HG02588 (cell line): ENCODE data around the gene PJVK.
"Not testable (repeated sequence)": the region's sequence is repeated elsewhere in the genome, so short reads cannot be mapped to it uniquely, and the experiment has no call there.

Experiments used
- ATAC-seq: cut with Tn5 transposase; IDR thresholded peaks from one replicate; pipeline ENCODE4 v1.9.1; 2021; ENCODE audit warnings: mild to moderate bottlenecking, moderate library complexity; ENCODE audit not compliant: unreplicated experiment

Gene PJVK

GRCh38 chr2:178450774-178451525, at the start of gene PJVK, which contains the start of gene PRKRA:
TSS of gene PJVK (plus strand) at chr2:178451378. CDS start at chr2:178453410, 2,032 bp downstream.
TSS of gene PRKRA (minus strand) at chr2:178451175. CDS start at chr2:178451030, 145 bp downstream.
- ATAC-seq: peak; percentile 85

DNA sequence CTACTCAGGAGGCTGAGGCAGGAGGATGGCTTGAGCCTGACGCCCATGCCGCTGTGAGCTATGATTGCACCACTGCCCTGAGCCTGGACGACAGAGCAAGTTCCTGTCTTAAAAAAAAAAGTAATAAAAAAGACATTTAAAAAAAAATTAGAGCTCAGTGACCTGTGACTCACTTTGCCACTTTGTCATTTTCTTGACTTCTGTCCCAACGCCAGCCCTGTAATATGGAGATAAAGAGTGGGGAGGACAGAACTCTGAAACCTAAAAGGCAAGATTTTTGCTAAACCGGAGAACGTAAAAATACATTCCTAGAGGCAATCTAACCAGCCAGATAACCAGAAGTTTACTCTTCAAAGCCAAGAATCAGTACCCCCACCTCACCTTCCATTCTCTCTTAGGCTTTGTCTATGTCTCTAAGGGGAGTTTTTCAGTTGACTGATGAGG, 49.2 kb upstream of the PJVK start:
- ATAC-seq: no peak

DNA sequence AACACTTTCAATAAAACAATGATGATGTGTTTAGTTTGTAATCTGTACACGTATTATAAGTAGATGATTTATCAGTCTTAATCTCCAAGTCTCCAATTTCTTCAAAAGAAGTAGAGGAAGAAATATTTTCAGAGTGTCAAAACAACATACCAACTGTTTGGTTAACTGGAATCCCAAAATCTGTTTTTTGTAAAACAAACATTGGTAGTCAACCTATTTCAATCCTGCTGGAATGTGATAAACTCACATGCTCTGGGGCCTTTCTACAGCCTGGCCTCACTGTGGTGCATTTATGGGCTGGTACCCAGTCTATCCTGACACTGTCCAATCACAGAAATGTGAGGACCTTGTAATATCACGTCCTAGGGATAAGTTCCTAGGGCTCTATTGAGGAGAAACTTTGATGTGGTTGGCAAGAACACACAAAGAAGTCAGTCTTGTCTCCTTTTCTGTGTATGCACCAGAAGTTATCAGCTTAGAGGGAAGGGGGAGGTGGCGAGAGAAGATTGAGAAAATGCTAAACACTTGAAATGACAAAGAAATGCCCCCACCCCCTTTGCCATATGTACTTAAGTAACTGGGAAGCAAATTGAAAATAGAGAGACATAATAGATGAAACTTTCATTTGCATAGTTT, 47.4 kb upstream of the PJVK start:
- ATAC-seq: peak; percentile 48

GRCh38 chr2:178404368-178404767, 46.8 kb upstream of the PJVK start:
- peak; percentile 100 for ATAC-seq

DNA sequence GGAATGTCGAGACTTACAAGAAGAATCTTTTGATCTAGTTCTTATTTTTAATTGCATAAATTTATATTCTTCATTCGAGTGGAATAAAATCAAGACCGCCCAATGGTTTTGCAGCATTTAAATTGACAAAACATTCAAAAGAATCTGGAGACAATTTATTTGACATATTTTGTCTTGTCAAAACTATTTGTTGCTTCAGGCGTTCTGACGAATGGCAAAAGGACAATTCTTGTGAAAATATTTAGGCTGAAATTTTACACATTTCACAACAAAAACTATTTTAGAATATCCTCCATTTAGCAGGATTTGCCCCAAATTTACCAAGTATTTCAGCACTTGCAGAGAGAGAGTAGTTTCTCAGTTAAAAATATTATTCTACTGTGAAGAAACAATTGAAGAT, 41.9 kb upstream of the PJVK start:
- no peak for ATAC-seq

- no peak for ATAC-seq
These were observed 39.1 kb upstream of the PJVK start for GRCh38 chr2:178412047-178412446.

- ATAC-seq: not testable (repeated sequence)
These were observed 38.7 kb upstream of the PJVK start for GRCh38 chr2:178412453-178412852.

- peak; percentile 81 for ATAC-seq
These were observed 37.5 kb upstream of the PJVK start for GRCh38 chr2:178413472-178414265.

DNA sequence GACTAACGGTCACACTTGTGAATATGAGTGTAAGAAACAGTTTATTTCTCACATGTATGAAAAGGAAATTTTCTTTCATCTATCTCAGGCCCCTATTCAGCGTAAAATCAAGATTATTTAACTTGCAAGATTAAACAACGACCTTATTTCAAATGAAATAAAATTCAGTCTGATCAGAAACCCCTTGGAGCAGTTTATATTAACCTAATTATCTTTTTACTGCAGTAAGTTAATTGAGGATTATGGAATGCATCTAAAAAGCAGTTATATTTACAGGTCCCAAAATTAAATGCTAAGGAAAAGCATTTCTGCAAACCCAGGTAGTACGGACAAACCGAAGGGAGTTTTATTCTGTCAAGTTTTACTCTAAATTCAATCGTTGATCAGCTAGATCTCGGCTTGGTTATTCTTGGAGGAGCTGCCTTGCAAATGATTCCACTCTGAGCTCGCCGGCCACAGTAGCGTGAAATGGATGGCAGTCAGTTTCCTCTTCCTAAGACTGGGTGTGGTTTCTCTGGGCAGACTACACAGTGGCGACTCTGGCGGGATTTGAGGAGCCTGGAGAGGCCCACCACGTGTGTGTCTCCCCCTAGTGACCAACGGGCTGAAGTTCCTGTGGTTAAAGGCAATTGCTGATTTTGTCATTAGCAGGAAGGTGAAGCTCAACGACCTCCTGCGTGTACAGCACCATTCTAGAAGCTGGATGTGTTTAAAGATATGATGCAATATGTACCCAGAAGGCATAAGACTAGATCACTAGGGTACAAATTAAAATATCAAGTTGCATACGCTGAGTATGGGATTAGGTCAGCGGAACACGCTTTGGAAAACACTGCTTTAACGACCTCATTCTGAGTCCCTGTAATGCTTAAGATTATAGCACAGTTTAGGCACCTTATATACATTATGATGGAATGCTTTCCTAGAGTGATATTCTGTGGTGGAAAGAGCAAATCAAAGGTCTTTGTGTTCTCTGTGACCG, 36.6 kb upstream of the PJVK start:
- ATAC-seq: peak; percentile 78

DNA sequence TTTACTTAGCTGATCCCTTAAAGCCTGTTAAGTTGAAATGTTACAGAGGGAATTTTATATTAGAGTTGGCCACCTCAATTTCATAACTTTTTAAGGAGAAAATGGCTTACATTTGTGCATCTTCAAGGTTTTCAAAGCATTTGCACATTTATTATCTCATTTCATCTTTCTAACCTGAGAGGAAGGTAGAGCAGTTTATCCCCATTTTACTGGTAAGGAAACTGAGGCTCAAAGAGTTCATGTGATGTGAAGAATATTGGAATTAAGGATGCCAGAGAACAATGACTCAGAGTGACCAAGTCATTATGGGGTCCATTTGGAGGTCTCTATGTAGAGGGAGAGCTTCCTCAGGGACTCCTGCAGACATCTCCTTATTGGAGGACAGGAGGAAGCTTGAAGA, 35.2 kb upstream of the PJVK start:
- ATAC-seq: no peak

DNA sequence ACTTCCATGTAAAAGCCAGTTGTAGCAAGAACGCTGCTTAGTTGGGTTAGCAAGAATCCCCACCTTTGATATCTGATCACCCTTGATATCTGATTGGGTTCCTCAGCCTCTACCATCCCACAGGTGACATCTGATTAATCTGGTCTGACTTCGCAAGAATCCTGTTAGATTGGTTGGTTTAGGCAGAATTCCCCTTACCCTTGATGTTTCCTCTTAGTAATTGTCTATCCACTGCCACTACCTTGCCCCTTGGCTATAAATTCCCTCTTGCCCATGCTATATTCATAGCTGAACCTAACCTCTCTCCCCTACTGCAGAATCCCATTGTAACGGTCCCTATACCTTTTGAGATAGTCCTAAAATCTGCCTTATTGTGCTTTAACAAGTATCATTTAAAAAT, 33.3 kb upstream of the PJVK start:
- ATAC-seq: no peak

- no peak for ATAC-seq
These were observed 32.8 kb upstream of the PJVK start for GRCh38 chr2:178418426-178418825.

GRCh38 chr2:178419123-178419522, 32.1 kb upstream of the PJVK start:
- ATAC-seq: no peak

- ATAC-seq: no peak
These were observed 30.6 kb upstream of the PJVK start for GRCh38 chr2:178420463-178420999.

DNA sequence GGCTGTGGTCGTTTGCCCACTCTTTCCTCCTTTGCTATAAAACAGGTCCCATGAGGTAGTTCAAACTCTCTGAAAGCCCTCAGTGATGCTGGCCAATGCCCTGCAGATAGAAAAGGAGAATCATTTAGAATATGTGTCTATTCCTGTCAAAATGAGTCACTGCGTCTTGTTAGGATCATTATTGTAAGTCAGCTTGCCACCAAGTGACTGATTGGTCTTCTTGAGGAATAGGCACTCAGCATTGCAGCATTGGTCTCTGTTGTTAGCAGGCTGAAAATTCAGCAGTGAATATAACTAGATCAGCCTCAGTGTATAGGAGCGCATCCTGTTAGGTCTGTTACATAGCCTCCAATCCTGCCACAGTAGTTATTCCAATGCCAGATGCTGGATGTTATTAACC, 29.1 kb upstream of the PJVK start:
- ATAC-seq: no peak

- ATAC-seq: not testable (repeated sequence)
These were observed 27.4 kb upstream of the PJVK start for GRCh38 chr2:178423746-178424145.

- no peak for ATAC-seq
These were observed 25.8 kb upstream of the PJVK start for GRCh38 chr2:178425255-178425827.

GRCh38 chr2:178426388-178426787, 24.8 kb upstream of the PJVK start:
- no peak for ATAC-seq

DNA sequence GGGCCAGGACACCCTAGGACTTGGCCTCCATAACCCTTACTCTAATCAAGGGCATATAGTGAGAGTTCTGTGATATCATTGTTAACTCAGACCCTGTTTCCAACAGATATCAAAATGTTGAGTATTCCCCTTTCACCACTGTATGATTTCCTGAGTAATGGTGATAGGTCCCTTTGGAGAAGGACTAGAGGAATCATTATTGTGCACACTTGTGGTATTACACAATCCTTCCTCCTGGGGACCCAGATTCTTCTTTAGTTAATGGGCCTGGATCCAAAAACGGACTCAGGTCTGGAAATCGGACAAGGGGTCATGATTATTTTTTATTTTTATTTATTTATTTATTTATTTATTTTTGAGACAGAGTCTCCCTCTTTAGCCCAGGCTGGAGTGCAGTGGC, 23.7 kb upstream of the PJVK start:
- ATAC-seq: no peak

DNA sequence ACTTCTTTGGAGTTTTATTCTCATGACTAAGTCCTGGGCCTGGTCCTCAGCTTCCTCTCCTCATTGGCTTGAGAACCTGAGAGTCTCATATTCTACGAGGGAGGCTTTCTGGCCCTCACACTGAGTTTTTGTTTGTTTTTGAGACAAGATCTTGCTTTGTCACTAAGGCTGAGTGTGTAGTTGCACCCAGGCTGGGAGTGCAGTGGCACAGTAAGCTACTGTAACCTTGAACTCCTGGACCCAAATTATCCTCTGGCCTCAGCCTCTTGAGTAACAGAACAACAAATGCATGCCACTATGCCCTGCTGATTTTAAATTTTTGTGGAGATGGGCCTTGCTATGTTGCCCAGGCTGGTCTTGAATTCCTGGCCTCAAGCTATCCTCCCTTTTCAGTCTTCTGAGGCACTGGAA, 22.8 kb upstream of the PJVK start:
- ATAC-seq: no peak
